A549 (cell line): ENCODE results near the gene KCNMB1. TPM values are rescaled to one million over a fixed set of nuclear protein-coding genes. Genes with fewer than 3 reads are reported as not detected.

Experiments used
- ATAC-seq, 2 experiments: fragments of 200-7000 bp in 1 of 2; fragments of >200 bp in 1 of 2; cut with Nextera tagmentation in 1 of 2; cut with Tn5 transposase in 1 of 2; 3 replicates each; pipeline versions ENCODE4 v1.8.0 to v1.9.1; 2018 to 2020; ENCODE audit warnings: mild to moderate bottlenecking in 1 of 2, moderate library complexity in 1 of 2
- CTCF ChIA-PET: fragments of 300-600 bp; sonication (Branson Sonifier 250); formaldehyde crosslinking; extraction: SDS; loops from one replicate; lab custom pipeline; 2021; ENCODE audit warnings: antibody characterized with exemption, inconsistent platforms; lab: Yijun Ruan, JAX
- POLR2A ChIA-PET: fragments of 350-600 bp; formaldehyde crosslinking; extraction: SDS; loops from one replicate; lab custom pipeline; 2021; ENCODE audit warnings: antibody characterized with exemption, inconsistent platforms; lab: Yijun Ruan, JAX
- DNase-seq, 2 experiments: peaks; one replicate each; pipeline versions ENCODE4 v3.0.0 to v3.0.0-alpha.2; 2011 to 2016; ENCODE audit warnings: low read depth in 1 of 2, low spot score in 1 of 2
- FAIRE-seq: peaks from 2 replicates; lab custom pipeline; 2011; peaks lifted over from hg19 to GRCh38; lab: Jason Lieb, UNC
- H3K27ac ChIP-seq, 2 experiments: fragments of >200 bp; sonication (Bioruptor Twin); formaldehyde crosslinking; 3 replicates each; pipeline ENCODE4 v1.5.1; 2016 to 2017
- H3K4me1 ChIP-seq: fragments of >200 bp; sonication (Bioruptor Twin); formaldehyde crosslinking; 3 replicates; pipeline ENCODE4 v1.6.1; 2016
- H3K4me2 ChIP-seq: fragments of >200 bp; sonication (Bioruptor Twin); formaldehyde crosslinking; 3 replicates; pipeline ENCODE4 v1.6.1; 2016
- H3K4me3 ChIP-seq: fragments of >200 bp; sonication (Bioruptor Twin); formaldehyde crosslinking; 3 replicates; pipeline ENCODE4 v1.5.1; 2016
- H3K9me3 ChIP-seq: fragments of >200 bp; sonication (Bioruptor Twin); formaldehyde crosslinking; 3 replicates; pipeline ENCODE4 v1.6.1; 2016
- ATOH8 ChIP-seq: fragments of 250-450 bp; sonication (Bioruptor Pico); IDR thresholded peaks from 2 replicates; pipeline ENCODE4 v1.5.0; 2020; ENCODE audit warnings: low read depth, mild to moderate bottlenecking, moderate library complexity
- CHD4 ChIP-seq: fragments of 200-600 bp; sonication (generic); IDR thresholded peaks from 2 replicates; pipeline ENCODE4 v1.6.1; 2016; ENCODE audit warnings: antibody characterized with exemption, mild to moderate bottlenecking, borderline replicate concordance
- EHMT2 ChIP-seq: fragments of 200-600 bp; sonication (generic); IDR thresholded peaks from 2 replicates; pipeline ENCODE4 v1.6.1; 2016; ENCODE audit warnings: antibody characterized with exemption, low read depth, mild to moderate bottlenecking, moderate library complexity
- ESRRA ChIP-seq: fragments of 150-350 bp; IDR thresholded peaks from 2 replicates; pipeline ENCODE4 v1.6.1; 2014; ENCODE audit warnings: mild to moderate bottlenecking, low read length, borderline replicate concordance
- FOSB ChIP-seq: fragments of 250-450 bp; sonication (Bioruptor Pico); IDR thresholded peaks from 2 replicates; pipeline ENCODE4 v1.5.0; 2020; ENCODE audit warnings: mild to moderate bottlenecking, moderate library complexity
- FOSL2 ChIP-seq, 2 experiments: fragments of 450-650 bp in 1 of 2; fragments of >200 bp in 1 of 2; sonication (Bioruptor Twin) in 1 of 2; formaldehyde crosslinking; IDR thresholded peaks; 2 replicates each; pipeline versions ENCODE4 v1.5.0 to v1.6.1; 2016 to 2020; ENCODE audit warnings: mild to moderate bottlenecking in 1 of 2, moderate library complexity in 1 of 2
- FOXS1 ChIP-seq: fragments of 250-450 bp; sonication (Bioruptor Pico); IDR thresholded peaks from 2 replicates; pipeline ENCODE4 v1.5.0; 2020; ENCODE audit warnings: mild to moderate bottlenecking, moderate library complexity
- HEYL ChIP-seq: fragments of 250-450 bp; sonication (Bioruptor Pico); IDR thresholded peaks from 2 replicates; pipeline ENCODE4 v1.8.0; 2021; ENCODE audit warnings: mild to moderate bottlenecking, moderate library complexity
- HOXA7 ChIP-seq: fragments of 250-450 bp; sonication (Bioruptor Pico); IDR thresholded peaks from 2 replicates; pipeline ENCODE4 v1.5.0; 2020; ENCODE audit warnings: mild to moderate bottlenecking, moderate library complexity
- HOXB5 ChIP-seq: fragments of 250-450 bp; sonication (Bioruptor Pico); IDR thresholded peaks from 2 replicates; pipeline ENCODE4 v1.5.0; 2020; ENCODE audit warnings: mild to moderate bottlenecking, moderate library complexity
- JUN ChIP-seq, 2 experiments: fragments of >200 bp; sonication (Bioruptor Twin); formaldehyde crosslinking; IDR thresholded peaks; 2 replicates in 1 of 2; 3 replicates in 1 of 2; pipeline ENCODE4 v1.6.1; 2016 to 2017
- JUNB ChIP-seq: fragments of >200 bp; sonication (Bioruptor Twin); formaldehyde crosslinking; IDR thresholded peaks from 2 replicates; pipeline ENCODE4 v1.6.1; 2016
- KDM1A ChIP-seq: fragments of 200-600 bp; sonication (generic); IDR thresholded peaks from 2 replicates; pipeline ENCODE4 v1.6.1; 2016; ENCODE audit warnings: low read depth, mild to moderate bottlenecking
- MAFK ChIP-seq: fragments of 450-650 bp; IDR thresholded peaks from 2 replicates; pipeline ENCODE4 v1.6.1; 2014; ENCODE audit not compliant: partially characterized antibody
- MAZ ChIP-seq: fragments of 150-350 bp; IDR thresholded peaks from 2 replicates; pipeline ENCODE4 v1.6.1; 2014; ENCODE audit warnings: antibody characterized with exemption, low read depth, low read length, borderline replicate concordance
- NPAS2 ChIP-seq: fragments of 250-450 bp; sonication (Bioruptor Pico); IDR thresholded peaks from 2 replicates; pipeline ENCODE4 v1.8.0; 2022; ENCODE audit warnings: mild to moderate bottlenecking, moderate library complexity, borderline replicate concordance
- PHF8 ChIP-seq: fragments of 200-600 bp; sonication (generic); IDR thresholded peaks from 2 replicates; pipeline ENCODE4 v1.6.1; 2016; ENCODE audit warnings: low read depth, mild to moderate bottlenecking, antibody characterized with exemption, moderate library complexity, borderline replicate concordance
- SMC3 ChIP-seq: fragments of >200 bp; sonication (Bioruptor Twin); formaldehyde crosslinking; IDR thresholded peaks from 3 replicates; pipeline ENCODE4 v1.6.1; 2018; ENCODE audit warnings: inconsistent platforms
- SREBF2 ChIP-seq: fragments of 450-650 bp; IDR thresholded peaks from 2 replicates; pipeline ENCODE4 v1.6.1; 2014; ENCODE audit warnings: mild to moderate bottlenecking, moderate library complexity
- USF2 ChIP-seq: fragments of 450-650 bp; IDR thresholded peaks from 2 replicates; pipeline ENCODE4 v1.6.1; 2014; ENCODE audit warnings: antibody characterized with exemption
- ZC3H11A ChIP-seq: fragments of 450-650 bp; IDR thresholded peaks from 2 replicates; pipeline ENCODE4 v1.6.1; 2014; ENCODE audit warnings: antibody characterized with exemption, mild to moderate bottlenecking
- ZFP36 ChIP-seq: fragments of 450-650 bp; IDR thresholded peaks from 2 replicates; pipeline ENCODE4 v1.6.1; 2014; ENCODE audit warnings: borderline replicate concordance; ENCODE audit not compliant: partially characterized antibody
- WGBS: methylation state at CpG from one replicate; pipeline ENCODE4 v1.1.6; 2017; ENCODE audit errors: missing lambda C conversion rate; 5-methylcytosine and 5-hydroxymethylcytosine counted together
- polyA plus RNA-seq, 4 experiments: library from polyadenylated mRNA; depleted of rRNA in 3 of 4; stranded (reverse); fragments of >200 nt; fragmentation: RNase III in 1 of 4; extraction: RNeasy Plus Mini Kit Qiagen cat#74134 plus additional on column Dnase treatment in 1 of 4; gene quantifications; 2 replicates in 3 of 4; 3 replicates in 1 of 4; pipeline ENCODE4 v1.2.3, GENCODE V29; 2011 to 2017
- TF ChIP-seq, protein P1 (sequence below): IDR thresholded peaks from 2 replicates; pipeline ENCODE4 v1.6.1; 2012

Gene KCNMB1
- polyA plus RNA-seq, 2 of the 4 experiments (the other 2 are of a cell fraction), result not detected

DNA sequence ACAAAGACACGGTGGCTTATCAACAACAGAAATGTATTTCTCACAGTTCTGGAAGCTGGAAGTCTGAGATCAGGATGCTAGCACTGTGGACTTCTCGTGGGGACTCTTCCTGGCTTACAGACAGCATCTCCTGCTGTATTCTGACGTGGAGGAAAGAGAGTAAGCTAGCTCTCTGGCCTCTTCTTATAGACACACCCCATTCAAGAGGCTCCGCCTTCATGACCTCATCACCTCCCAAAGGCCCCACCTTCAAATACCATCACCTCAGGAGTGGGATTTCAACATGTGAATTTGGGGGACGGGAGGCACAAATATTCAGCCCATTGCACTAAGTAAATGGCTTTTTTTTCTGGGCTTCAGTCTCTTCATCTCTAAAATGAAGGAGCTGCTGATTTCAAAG lies 27.6 kb downstream of the KCNMB1 start:
- H3K9me3 ChIP-seq, result no peaks in the 10 kb centered on the region
- H3K4me3 ChIP-seq, result no peak overlapping the region
- no peak for ATAC-seq
- ChIA-PET CTCF (interaction anchor here (0.6 to 1.0 kb wide), 3 partner anchors 8 to 136 kb away, joined by 3 to 4 read pairs (median 3); no protein-coding TSS in a partner anchor), POLR2A (no interaction called here)
- no peak overlapping the region for H3K27ac ChIP-seq
- H3K4me1 ChIP-seq, result no peaks in the 10 kb centered on the region
- TF ChIP-seq HOXB5 (CRISPR knock-in tag) (no peak), SREBF2 (no peak), JUN (IDR thresholded peaks at IDR 0.05) (no peak), SMC3 (no peak), MAFK (no peak), FOSL2 (IDR thresholded peaks at IDR 0.05) (no peak), FOSL2 (CRISPR knock-in tag; IDR thresholded peaks at IDR 0.05) (no peak), HOXA7 (no peak)
- TF ChIP-seq, protein P1, sequence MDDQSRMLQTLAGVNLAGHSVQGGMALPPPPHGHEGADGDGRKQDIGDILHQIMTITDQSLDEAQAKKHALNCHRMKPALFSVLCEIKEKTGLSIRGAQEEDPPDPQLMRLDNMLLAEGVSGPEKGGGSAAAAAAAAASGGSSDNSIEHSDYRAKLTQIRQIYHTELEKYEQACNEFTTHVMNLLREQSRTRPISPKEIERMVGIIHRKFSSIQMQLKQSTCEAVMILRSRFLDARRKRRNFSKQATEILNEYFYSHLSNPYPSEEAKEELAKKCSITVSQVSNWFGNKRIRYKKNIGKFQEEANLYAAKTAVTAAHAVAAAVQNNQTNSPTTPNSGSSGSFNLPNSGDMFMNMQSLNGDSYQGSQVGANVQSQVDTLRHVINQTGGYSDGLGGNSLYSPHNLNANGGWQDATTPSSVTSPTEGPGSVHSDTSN, result no peak
- TF ChIP-seq, all 56 proteins: peak for 0
- 64% methylated on average over 5 of the region's 5 CpGs for WGBS
- no peak for DNase-seq
- H3K4me2 ChIP-seq, result no peak overlapping the region
- FAIRE-seq, result no peak

- CTCF ChIA-PET, result interaction anchor here (0.6 to 1.0 kb wide), 2 partner anchors 9 to 72 kb away, joined by 3 to 4 read pairs; no protein-coding TSS in a partner anchor
- POLR2A ChIA-PET, result no interaction called here
- Histone ChIP-seq H3K9me3 (no peaks in the 10 kb centered on the region), H3K4me1 (no peaks in the 10 kb centered on the region), H3K4me3 (no peak overlapping the region), H3K27ac (no peak overlapping the region), H3K4me2 (no peak overlapping the region)
- 71% methylated on average over 5 of the region's 5 CpGs for WGBS
- no peak for TF ChIP-seq HOXB5 (CRISPR knock-in tag)
- TF ChIP-seq ZFP36, result no peak
- TF ChIP-seq ATOH8 (CRISPR knock-in tag), result no peak
- TF ChIP-seq USF2, result no peak
- TF ChIP-seq EHMT2, result no peak
- no peak for TF ChIP-seq JUNB
- TF ChIP-seq HEYL (CRISPR knock-in tag), result no peak
- TF ChIP-seq MAZ, result no peak
- no peak for TF ChIP-seq ZC3H11A
- TF ChIP-seq NPAS2 (CRISPR knock-in tag), result no peak
- no peak for TF ChIP-seq KDM1A
- no peak for TF ChIP-seq ESRRA
- no peak for TF ChIP-seq CHD4
- TF ChIP-seq PHF8, result no peak
- TF ChIP-seq, protein P1, result no peak
- no peak for TF ChIP-seq FOXS1
- TF ChIP-seq SREBF2, result no peak
- TF ChIP-seq FOSB (CRISPR knock-in tag), result no peak
- ATAC-seq (no peak), DNase-seq (no peak), FAIRE-seq (no peak)
These were observed 28.1 kb downstream of the KCNMB1 start for GRCh38 chr5:170361116-170361515.
